ENCODE results near the gene DNAAF5.

Gene DNAAF5

GRCh38 chr7:682810-683209, 43.7 kb upstream of the DNAAF5 start:
- TF ChIP-seq TCF12 (IDR thresholded peaks at IDR 0.05; ENCODE audit: low read depth), result no peak
- no peak for TF ChIP-seq REST (IDR thresholded peaks at IDR 0.05; ENCODE audit: low read depth)
- TF ChIP-seq TAF1 (IDR thresholded peaks at IDR 0.05; ENCODE audit: low read depth), result no peak
- TF ChIP-seq ZBTB7A (IDR thresholded peaks at IDR 0.05; ENCODE audit: low read depth), result no peak
- TF ChIP-seq, protein P1, sequence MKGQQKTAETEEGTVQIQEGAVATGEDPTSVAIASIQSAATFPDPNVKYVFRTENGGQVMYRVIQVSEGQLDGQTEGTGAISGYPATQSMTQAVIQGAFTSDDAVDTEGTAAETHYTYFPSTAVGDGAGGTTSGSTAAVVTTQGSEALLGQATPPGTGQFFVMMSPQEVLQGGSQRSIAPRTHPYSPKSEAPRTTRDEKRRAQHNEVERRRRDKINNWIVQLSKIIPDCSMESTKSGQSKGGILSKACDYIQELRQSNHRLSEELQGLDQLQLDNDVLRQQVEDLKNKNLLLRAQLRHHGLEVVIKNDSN (IDR thresholded peaks at IDR 0.05), result no peak
- TF ChIP-seq, protein P2, sequence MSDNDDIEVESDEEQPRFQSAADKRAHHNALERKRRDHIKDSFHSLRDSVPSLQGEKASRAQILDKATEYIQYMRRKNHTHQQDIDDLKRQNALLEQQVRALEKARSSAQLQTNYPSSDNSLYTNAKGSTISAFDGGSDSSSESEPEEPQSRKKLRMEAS (IDR thresholded peaks at IDR 0.05), result no peak
- TF ChIP-seq CREB1 (IDR thresholded peaks at IDR 0.05; ENCODE audit: low read depth), result no peak
- TF ChIP-seq FOXM1 (IDR thresholded peaks at IDR 0.05; ENCODE audit: borderline replicate concordance, low read depth), result no peak
- no peak for TF ChIP-seq EGR1 (IDR thresholded peaks at IDR 0.05)
- TF ChIP-seq CEBPB (IDR thresholded peaks at IDR 0.05), result no peak
- TF ChIP-seq NFIC (IDR thresholded peaks at IDR 0.05), result no peak
- no peak for TF ChIP-seq YY1 (IDR thresholded peaks at IDR 0.05; ENCODE audit: low read depth)
- no peak for TF ChIP-seq TEAD4 (IDR thresholded peaks at IDR 0.05)
- TF ChIP-seq EP300 (IDR thresholded peaks at IDR 0.05; ENCODE audit: borderline replicate concordance), result no peak
- no peak for TF ChIP-seq RAD21 (IDR thresholded peaks at IDR 0.05; ENCODE audit: low read depth)

DNA sequence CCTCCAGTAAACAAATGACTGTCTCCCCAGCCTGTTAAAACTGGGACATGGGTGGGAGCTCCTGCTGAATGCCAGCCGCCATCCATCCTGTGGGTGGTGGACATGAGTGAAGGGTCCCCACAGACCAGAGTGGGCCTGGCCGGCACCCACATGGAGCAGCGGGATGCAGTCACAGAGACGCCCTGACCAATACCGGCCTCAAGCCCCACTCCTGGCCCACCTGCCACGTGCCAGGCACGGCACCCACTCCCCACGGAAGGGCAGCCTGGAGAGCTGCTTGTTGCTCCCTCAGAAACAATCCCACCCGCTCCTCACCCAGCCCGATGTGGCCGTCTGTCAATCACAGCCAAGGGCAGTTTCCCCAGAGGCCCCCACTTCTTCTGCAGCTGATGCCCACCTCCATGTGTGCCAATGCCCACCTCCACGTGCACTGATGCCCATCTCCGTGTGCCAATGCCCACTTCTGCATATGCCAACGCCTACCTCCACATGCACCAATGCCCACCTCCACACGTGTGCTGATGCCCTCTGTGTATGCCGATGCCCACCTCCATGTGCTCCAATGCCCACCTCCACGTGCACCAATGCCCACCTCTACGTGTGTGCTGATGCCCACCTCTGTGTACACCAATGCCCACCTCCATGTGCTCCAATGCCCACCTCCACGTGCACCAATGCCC, 42.8 kb upstream of the DNAAF5 start:
- TF ChIP-seq ZBTB7A (IDR thresholded peaks at IDR 0.05; ENCODE audit: low read depth) (no peak), NFIC (IDR thresholded peaks at IDR 0.05) (no peak)

DNA sequence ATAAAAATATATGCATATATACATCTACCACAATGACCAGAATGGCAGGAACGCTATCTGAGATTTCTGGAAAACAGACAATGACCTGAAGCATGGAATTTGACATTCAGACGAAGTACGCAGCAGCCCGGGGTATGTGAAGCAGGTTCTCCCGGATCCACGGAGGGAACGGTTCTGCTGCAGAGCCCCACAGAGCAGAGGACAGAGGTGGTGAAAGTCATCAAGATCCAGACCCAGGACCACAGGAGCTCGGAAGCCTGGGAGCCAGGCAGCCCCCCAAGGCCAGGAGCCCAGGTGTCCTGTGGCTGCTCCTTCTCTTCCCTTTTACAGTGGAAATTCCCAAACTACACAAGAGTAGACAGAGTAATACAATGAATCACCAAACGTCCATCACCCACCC, 42.1 kb upstream of the DNAAF5 start:
- no peak for TF ChIP-seq REST (IDR thresholded peaks at IDR 0.05; ENCODE audit: low read depth)
- TF ChIP-seq, protein P2 (IDR thresholded peaks at IDR 0.05), result no peak
- no peak for TF ChIP-seq ZBTB7A (IDR thresholded peaks at IDR 0.05; ENCODE audit: low read depth)
- TF ChIP-seq, protein P1 (IDR thresholded peaks at IDR 0.05), result no peak
- TF ChIP-seq YY1 (IDR thresholded peaks at IDR 0.05; ENCODE audit: low read depth), result no peak
- TF ChIP-seq CREB1 (IDR thresholded peaks at IDR 0.05; ENCODE audit: low read depth), result no peak
- TF ChIP-seq EP300 (IDR thresholded peaks at IDR 0.05; ENCODE audit: borderline replicate concordance), result no peak
- TF ChIP-seq TAF1 (IDR thresholded peaks at IDR 0.05; ENCODE audit: low read depth), result no peak
- TF ChIP-seq NFIC (IDR thresholded peaks at IDR 0.05), result no peak
- TF ChIP-seq CEBPB (IDR thresholded peaks at IDR 0.05), result no peak
- TF ChIP-seq FOXM1 (IDR thresholded peaks at IDR 0.05; ENCODE audit: borderline replicate concordance, low read depth), result no peak
- TF ChIP-seq RAD21 (IDR thresholded peaks at IDR 0.05; ENCODE audit: low read depth), result no peak

GRCh38 chr7:685540-685939, 41.0 kb upstream of the DNAAF5 start:
- TF ChIP-seq REST (IDR thresholded peaks at IDR 0.05; ENCODE audit: low read depth) (no peak), EGR1 (IDR thresholded peaks at IDR 0.05) (no peak), EP300 (IDR thresholded peaks at IDR 0.05; ENCODE audit: borderline replicate concordance) (no peak), NFIC (IDR thresholded peaks at IDR 0.05) (no peak), FOXM1 (IDR thresholded peaks at IDR 0.05; ENCODE audit: borderline replicate concordance, low read depth) (no peak)
